GM21526 (cell line): ENCODE results near the gene OR1M1.
"Not testable (repeated sequence)": the region's sequence is repeated elsewhere in the genome, so short reads cannot be mapped to it uniquely, and the experiment has no call there.

Source experiments
- ATAC-seq: cut with Tn5 transposase; IDR thresholded peaks from one replicate; pipeline ENCODE4 v1.9.1; 2021; ENCODE audit warnings: moderate library complexity; ENCODE audit not compliant: unreplicated experiment, low FRiP score

The OR1M1 gene

GRCh38 chr19:9086761-9087160 lies at the start of gene OR1M1:
Gene OR1M1 (plus strand): TSS chr19:9087061. CDS start chr19:9093245, 6,184 bp downstream.
- ATAC-seq = no peak

- no peak for ATAC-seq
These were observed 49.3 kb upstream of the OR1M1 start for GRCh38 chr19:9037400-9038062.

GRCh38 chr19:9039728-9040127 lies 47.1 kb upstream of the OR1M1 start:
- no peak for ATAC-seq

- no peak for ATAC-seq
These were observed 46.7 kb upstream of the OR1M1 start for GRCh38 chr19:9040131-9040530.

- no peak for ATAC-seq
These were observed 45.8 kb upstream of the OR1M1 start for GRCh38 chr19:9041023-9041422.

- ATAC-seq = no peak
These were observed 43.3 kb upstream of the OR1M1 start for GRCh38 chr19:9043524-9043923.

GRCh38 chr19:9044449-9044848 lies 42.4 kb upstream of the OR1M1 start:
- no peak for ATAC-seq

- no peak for ATAC-seq
These were observed 40.2 kb upstream of the OR1M1 start for GRCh38 chr19:9046694-9047093.

GRCh38 chr19:9052894-9053293 lies 34.0 kb upstream of the OR1M1 start:
- no peak for ATAC-seq

- not testable (repeated sequence) for ATAC-seq
These were observed 33.2 kb upstream of the OR1M1 start for GRCh38 chr19:9053674-9054073.

- ATAC-seq = no peak
These were observed 32.7 kb upstream of the OR1M1 start for GRCh38 chr19:9054207-9054606.

GRCh38 chr19:9054765-9055164 lies 32.1 kb upstream of the OR1M1 start:
- no peak for ATAC-seq

- not testable (repeated sequence) for ATAC-seq
These were observed 30.7 kb upstream of the OR1M1 start for GRCh38 chr19:9056131-9056530.

GRCh38 chr19:9057505-9058258 lies 29.2 kb upstream of the OR1M1 start:
- no peak for ATAC-seq

GRCh38 chr19:9058905-9059667 lies 27.8 kb upstream of the OR1M1 start:
- ATAC-seq = no peak

- ATAC-seq = no peak
These were observed 26.1 kb upstream of the OR1M1 start for GRCh38 chr19:9060564-9061340.

GRCh38 chr19:9061879-9062278 lies 25.0 kb upstream of the OR1M1 start:
- no peak for ATAC-seq

- ATAC-seq = no peak
These were observed 21.3 kb upstream of the OR1M1 start for GRCh38 chr19:9065457-9066014.

- ATAC-seq = no peak
These were observed 16.8 kb upstream of the OR1M1 start for GRCh38 chr19:9070066-9070465.

- ATAC-seq = not testable (repeated sequence)
These were observed 15.1 kb upstream of the OR1M1 start for GRCh38 chr19:9071720-9072119.
